Left forelimb (tissue), 1 donor: ENCODE measurements around the gene LRG1.

Source experiments
- DNase-seq: peaks from one replicate; pipeline ENCODE4 v3.0.0-alpha.2; 2018; ENCODE audit warnings: low spot score

The LRG1 gene

DNA sequence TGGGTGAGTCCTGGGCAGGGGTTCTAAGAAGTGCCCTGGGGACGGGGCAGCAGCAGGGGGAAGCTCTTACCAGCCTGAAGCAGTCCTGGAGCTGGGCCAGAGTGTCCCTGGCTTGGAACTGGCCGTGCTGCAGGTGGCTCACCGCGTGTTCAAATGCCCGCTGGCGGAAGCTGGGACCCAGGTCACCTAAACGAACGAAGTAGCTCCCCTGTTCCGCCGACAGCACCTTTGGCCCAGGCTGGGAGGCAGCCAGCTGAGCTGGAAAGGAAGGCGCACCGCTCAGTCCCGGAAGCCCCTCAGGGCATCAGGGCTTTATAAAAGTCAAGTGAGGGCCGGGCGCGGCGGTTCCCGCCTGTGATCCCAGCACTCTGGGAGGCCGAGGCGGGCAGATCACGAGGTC lies 31.1 kb downstream of the LRG1 start:
- DNase-seq = no peak

DNA sequence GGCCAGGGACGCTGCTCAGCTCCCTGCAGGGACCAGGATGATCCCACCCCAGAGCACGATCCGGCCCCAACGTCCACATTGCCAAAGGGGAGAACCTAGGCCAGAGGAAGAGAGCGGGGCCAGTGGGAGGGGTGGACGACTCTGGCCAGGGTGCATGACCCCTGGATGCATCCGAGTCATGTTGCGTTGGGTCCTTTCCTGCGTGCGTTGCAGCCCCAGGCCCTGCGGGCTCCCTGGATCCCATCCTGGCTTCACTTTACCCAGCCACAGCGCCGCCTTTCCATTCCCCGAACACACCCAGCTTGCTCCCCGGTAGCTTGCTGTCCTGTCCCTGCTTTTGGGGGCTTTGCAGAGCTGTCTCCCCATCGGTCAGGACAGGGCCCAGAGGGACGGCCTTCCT lies 32.0 kb downstream of the LRG1 start:
- DNase-seq = no peak

GRCh38 chr19:4507150-4507452 lies 32.7 kb downstream of the LRG1 start:
- no peak for DNase-seq

- no peak for DNase-seq
Measured at GRCh38 chr19:4506449-4507149, 33.2 kb downstream of the LRG1 start.

DNA sequence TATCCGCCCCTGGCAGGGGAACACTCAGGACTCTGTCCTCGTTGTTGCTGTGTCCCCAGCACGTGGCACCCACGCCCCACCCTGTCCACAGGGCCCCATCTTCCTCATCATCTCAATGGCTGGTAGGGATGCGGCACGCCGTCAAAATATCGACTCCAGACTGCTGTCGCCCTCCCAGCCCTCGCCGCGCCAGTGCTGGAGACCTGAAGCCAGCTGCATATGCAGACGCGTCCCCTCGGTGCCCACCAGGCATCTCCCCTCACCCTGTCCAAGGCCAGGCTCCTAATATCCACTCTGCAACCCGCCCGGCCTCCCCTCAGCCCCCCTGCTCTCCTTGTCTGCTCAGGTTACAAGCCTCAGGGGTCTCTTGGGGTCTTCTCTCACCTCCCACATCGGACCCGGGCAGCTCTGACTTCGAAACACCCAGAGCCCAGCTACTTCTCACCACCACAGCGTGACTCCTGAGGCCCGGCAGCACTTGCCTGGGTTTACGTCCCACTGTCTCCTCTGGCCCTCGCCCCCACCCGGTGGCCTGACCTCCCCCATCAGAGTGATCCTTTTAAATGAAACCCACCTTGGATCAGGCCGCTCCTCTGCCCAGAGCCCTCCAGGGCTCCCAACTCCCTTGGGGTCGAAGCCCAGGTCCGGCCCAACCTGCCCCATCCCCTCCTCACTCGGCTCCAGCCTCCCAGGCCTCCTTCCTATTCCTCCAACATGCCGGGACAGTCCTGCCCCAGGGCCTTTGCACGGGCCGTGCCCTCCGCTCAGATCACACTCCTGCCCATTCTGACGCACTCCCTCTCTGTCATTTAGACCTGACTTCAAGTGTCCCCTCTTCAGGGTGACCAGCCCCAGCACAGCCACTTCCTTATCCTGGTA lies 34.0 kb downstream of the LRG1 start:
- no peak for DNase-seq

- DNase-seq = no peak
Measured at GRCh38 chr19:4504891-4505569, 34.8 kb downstream of the LRG1 start.

- no peak for DNase-seq
Measured at GRCh38 chr19:4504297-4504701, 35.5 kb downstream of the LRG1 start.

DNA sequence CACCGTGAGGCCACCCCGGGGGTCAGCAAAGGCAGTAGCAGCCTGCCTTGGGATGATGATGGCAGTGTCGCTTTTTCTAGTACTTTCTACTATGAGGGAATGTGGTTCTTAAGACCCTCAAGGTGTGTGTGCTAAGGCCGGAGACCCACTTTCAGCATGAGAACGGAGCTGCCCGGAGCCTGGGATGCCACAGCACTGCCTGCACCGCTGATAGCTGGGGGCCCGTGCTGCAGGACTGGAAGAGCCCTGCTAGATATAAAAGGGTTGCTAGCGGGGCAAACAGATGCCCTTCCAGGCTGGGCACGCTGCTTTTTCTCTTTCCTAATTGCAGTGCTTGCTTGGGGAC lies 36.0 kb downstream of the LRG1 start:
- DNase-seq = no peak

DNA sequence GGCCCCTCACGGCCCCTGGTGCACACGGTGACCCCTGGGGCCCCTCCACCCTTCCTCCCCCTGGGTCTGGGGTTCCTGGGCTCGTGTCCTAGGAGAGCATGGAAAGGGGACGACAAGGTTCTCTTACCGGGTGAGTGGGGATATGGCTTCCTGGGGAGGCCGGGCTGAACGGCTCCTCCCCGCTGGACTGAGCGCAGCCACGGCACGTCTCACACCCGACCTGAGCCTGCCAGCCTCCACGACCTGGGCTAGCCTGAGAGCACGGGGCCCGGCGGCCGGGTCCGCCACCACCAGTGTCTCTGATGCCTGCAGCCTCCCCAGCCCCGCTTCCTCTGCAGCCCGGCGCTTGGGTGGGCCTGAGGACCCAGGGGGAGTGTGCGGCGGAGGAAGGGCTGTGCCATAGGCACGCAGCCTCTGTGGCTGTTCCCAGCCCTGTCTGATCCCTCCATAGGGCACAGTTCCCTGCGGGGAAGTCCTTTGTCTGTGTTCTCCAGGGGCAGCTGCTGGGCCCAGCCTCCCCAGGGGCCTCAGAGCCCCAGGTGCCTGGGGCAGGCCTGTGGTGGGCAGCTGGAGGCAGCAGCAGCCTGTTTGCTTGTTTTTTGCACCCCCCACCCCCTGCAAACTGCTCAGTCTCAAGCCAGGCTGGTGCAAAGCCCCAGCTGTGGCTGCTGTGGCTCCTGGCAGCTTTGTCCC lies 36.6 kb downstream of the LRG1 start:
- DNase-seq = peak; percentile 58

DNA sequence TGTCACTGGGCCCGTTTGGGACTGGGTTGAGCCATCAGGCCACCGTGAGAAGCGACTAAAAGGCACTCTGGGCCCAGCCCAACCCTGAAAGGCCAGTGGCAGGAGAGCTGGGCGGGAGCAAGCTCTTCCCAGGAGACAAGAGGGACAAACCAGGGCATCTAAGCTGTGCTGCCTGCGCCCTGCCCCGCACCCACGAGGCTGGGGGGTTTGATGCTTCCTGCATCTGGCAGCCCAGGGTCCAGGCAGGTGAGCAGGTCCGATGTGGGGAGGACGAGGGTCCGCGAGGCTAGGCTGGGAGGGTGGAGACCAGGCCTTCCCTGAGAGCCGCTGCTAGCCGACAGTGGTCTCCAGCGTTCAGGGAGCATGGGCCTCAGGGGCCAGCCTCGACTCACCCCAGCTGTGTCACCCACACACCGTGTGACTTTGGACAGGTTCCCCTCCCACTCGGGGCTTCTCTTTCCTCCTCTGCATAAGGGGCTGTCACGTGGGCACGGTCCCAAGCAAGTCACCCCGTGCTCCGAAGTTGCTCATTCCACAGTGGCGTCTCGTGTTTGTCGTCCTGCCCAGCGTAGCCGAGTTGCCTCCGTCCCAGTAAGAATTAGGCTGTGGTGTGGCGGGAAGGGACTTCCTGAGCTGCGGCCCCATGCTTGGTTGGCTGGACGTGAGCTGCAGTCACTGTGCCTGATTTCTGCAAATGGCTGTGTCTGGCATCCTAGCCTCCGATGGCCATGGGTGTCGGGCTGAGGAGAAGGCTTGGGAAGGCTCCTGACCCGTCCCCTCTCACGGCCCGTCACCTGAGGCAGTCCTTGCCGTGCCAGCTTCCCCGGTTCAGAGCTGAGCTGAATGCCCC lies 37.3 kb downstream of the LRG1 start:
- peak; percentile 47 for DNase-seq

GRCh38 chr19:4501691-4502090 lies 38.1 kb downstream of the LRG1 start:
- DNase-seq = no peak

GRCh38 chr19:4500841-4501591 lies 38.8 kb downstream of the LRG1 start:
- peak; percentile 52 for DNase-seq

GRCh38 chr19:4499855-4500254 lies 40.0 kb downstream of the LRG1 start:
- peak; percentile 53 for DNase-seq

DNA sequence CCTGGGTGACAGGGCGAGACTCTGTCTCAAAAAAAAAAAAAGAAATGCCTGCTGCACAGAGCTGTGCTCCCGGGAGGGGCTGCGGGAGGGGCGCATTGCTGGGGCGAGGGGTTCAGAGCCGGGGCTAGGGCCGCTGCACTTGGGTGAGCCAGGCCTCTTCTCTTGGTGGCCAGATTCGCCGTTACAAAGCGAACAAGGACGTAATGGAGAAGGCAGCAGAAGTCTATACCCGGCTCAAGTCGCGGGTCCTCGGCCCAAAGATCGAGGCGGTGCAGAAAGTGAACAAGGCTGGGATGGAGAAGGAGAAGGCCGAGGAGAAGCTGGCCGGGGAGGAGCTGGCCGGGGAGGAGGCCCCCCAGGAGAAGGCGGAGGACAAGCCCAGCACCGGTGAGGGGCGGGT lies 40.5 kb downstream of the LRG1 start:
- DNase-seq = peak; percentile 37

GRCh38 chr19:4498694-4499093 lies 41.1 kb downstream of the LRG1 start:
- peak; percentile 55 for DNase-seq

DNA sequence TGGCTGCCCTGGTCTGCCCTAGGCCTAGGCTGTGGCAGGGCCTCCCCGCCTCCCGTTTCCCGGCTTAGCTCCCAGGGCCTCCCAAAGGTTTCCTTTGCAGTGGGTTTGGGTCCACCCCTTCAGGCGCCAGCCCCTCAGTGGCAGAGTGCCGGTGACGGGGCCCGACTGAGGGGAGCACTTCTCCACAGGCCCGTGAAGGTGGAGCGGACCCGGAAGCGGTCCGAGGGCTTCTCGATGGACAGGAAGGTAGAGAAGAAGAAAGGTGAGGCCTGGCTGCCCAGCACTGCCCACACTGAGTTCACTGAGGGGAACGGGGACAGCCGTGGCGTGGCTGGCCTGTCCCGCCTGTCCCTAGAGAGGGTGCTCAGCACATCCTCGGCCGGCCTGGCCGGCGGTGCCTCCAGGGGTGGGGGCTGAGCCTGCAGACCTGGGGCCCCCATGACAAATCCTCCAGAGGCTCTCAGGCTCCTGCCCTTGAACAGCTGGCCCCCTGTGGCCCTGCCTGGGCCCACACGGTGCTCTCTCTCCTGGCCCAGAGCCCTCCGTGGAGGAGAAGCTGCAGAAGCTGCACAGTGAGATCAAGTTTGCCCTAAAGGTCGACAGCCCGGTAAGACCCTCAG lies 42.0 kb downstream of the LRG1 start:
- peak; percentile 44 for DNase-seq

GRCh38 chr19:4496304-4496703 lies 43.5 kb downstream of the LRG1 start:
- DNase-seq = peak; percentile 53

- DNase-seq = peak; percentile 48
Measured at GRCh38 chr19:4495471-4495870, 44.4 kb downstream of the LRG1 start.

DNA sequence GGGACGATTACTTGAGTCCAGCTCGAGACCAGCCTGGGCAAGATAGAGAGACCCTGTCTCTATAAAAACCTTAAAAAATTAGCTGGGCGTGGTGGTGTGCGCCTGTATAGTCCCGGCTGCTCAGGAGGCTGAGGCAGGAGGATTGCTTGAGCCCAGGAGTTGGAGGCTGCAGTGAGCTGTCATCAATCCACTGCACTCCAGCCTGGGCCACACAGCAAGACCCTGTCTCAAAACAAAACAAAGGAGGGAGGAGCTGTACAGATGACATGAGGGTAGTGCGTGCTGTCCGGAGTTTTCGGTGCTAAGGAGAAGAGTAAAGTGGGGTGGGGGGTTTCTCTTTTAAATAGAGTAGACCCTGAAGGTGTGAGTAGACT lies 45.2 kb downstream of the LRG1 start:
- no peak for DNase-seq

DNA sequence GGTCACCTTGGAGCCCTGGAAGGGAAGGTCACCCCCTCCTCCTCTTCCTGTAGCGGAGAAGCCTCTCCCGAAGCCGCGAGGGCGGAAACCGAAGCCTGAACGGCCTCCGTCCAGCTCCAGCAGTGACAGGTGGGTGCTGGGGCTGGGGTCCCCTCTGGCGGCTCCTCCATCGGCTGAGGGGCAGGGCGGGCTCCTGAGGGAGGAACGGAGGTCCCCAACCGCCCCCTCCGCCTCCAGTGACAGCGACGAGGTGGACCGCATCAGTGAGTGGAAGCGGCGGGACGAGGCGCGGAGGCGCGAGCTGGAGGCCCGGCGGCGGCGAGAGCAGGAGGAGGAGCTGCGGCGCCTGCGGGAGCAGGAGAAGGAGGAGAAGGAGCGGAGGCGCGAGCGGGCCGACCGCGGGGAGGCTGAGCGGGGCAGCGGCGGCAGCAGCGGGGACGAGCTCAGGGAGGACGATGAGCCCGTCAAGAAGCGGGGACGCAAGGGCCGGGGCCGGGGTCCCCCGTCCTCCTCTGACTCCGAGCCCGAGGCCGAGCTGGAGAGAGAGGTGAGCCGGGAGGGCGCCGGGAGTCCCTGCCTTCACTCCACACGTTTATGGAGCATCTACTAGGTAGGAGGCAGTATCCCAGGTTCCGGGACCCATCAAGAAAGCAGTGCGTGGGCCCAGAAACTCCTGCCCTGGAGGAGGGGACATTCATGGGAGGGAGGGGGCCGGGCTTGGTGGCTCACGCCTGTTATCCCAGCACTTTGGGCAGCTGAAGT lies 45.7 kb downstream of the LRG1 start:
- DNase-seq = peak; percentile 56
